Uterus (tissue), 4 donors: ENCODE results near the gene IFRD2. TPM values are rescaled to one million over a fixed set of nuclear protein-coding genes. Genes with fewer than 3 reads are reported as not detected.
"Not testable (repeated sequence)": the region's sequence is repeated elsewhere in the genome, so short reads cannot be mapped to it uniquely, and the experiment has no call there.

Experiments used
- DNase-seq, 2 donors: peaks; one replicate each; pipeline ENCODE4 v3.0.0-alpha.2; 2019 to 2020
- H3K27ac ChIP-seq, 2 donors: fragments of 200-600 bp; sonication (generic); 1 replicate in 1 of 2; 2 replicates in 1 of 2; pipeline ENCODE4 v1.5.1; 2016 to 2018
- H3K27me3 ChIP-seq, 2 donors: fragments of 200-600 bp; sonication (generic); one replicate each; pipeline ENCODE4 v1.5.1; 2018 to 2019; ENCODE audit warnings: control low read depth in 1 of 2
- H3K36me3 ChIP-seq, 2 donors: fragments of 200-600 bp; sonication (generic); one replicate each; pipeline ENCODE4 v1.5.1; 2019; ENCODE audit warnings: control low read depth in 1 of 2
- H3K4me1 ChIP-seq, 2 donors: fragments of 200-600 bp; sonication (generic); one replicate each; pipeline ENCODE4 v1.5.1; 2018 to 2019; ENCODE audit warnings: control low read depth in 1 of 2
- H3K4me3 ChIP-seq, 2 donors: fragments of 200-600 bp; sonication (generic); 1 replicate in 1 of 2; 2 replicates in 1 of 2; pipeline ENCODE4 v1.5.1; 2018 to 2019; ENCODE audit warnings: mild to moderate bottlenecking in 1 of 2
- H3K9me3 ChIP-seq, 2 donors: fragments of 200-600 bp; sonication (generic); one replicate each; pipeline ENCODE4 v1.5.1; 2019; ENCODE audit warnings: control low read depth in 1 of 2
- POLR2A ChIP-seq, 2 donors: fragments of 450-650 bp; IDR thresholded peaks; one replicate each; pipeline ENCODE4 v1.6.1; 2016; ENCODE audit warnings: antibody characterized with exemption in 2 of 2, mild to moderate bottlenecking in 1 of 2, moderate library complexity in 1 of 2
- intact Hi-C: fragments of 100-400 bp; cut with DNase I; formaldehyde crosslinking; loops from one replicate; pipeline ENCODE4 v1.15.1; 2023; ENCODE audit warnings: low total_unique reads
- total RNA-seq, 4 donors: library from RNA; depleted of rRNA in 3 of 4; stranded (reverse); fragments of >200 nt in 3 of 4; gene quantifications; one replicate each; pipeline versions ENCODE4 v1.1.0 to v1.2.4, GENCODE V29; 2014 to 2023
- TF ChIP-seq, protein P1 (sequence below), 4 experiments: fragments of 200-600 bp in 2 of 4; fragments of 450-650 bp in 2 of 4; sonication (generic) in 2 of 4; IDR thresholded peaks; one replicate each; pipeline ENCODE4 v1.5.1; 2016 to 2019; ENCODE audit warnings: antibody characterized with exemption in 4 of 4, mild to moderate bottlenecking in 2 of 4, moderate library complexity in 1 of 4
- donor health status: DM: yes; HTN: yes; CAD: no.

The IFRD2 gene
- total RNA-seq, 4 donors from 2014 or later, result 14.1 to 81.5 (median 25.1) TPM

DNA sequence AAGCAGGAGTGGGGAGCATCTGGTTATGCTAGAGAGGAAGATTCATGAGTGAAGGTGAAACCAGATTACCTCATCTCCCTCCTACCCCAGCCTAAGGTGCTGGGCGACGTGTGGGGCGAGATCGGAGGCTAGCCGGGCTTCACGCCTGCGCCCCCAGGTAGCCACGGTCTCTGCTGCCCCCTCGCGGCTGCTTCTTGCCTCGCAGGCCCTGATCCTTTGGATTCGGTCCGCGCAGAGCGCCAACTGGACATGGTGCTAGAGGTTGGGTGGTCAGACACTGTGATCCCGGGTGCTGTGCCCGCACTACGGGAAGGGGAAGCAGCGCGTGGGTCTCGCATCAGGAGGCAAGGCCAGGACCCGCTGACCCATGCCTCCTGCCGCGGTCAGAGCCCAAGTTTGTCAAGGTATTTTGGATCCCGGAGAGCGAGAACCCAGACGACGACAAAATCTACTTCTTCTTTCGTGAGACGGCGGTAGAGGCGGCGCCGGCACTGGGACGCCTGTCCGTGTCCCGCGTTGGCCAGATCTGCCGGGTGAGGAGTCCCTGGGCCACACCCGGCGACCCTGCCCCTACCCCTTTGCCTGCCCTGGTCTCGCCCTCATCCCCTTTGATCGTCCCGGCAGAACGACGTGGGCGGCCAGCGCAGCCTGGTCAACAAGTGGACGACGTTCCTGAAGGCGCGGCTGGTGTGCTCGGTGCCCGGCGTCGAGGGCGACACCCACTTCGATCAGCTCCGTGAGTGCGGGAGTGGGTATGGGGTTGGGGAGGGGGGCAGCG lies 19.1 kb downstream of the IFRD2 start:
- peaks cover 0 to 24% of the 10 kb centered on the region in 2 donors for H3K4me1 ChIP-seq
- peak in 1 of 2 donors; percentile 47 for TF ChIP-seq POLR2A (IDR thresholded peaks at IDR 0.05)
- TF ChIP-seq, protein P1, sequence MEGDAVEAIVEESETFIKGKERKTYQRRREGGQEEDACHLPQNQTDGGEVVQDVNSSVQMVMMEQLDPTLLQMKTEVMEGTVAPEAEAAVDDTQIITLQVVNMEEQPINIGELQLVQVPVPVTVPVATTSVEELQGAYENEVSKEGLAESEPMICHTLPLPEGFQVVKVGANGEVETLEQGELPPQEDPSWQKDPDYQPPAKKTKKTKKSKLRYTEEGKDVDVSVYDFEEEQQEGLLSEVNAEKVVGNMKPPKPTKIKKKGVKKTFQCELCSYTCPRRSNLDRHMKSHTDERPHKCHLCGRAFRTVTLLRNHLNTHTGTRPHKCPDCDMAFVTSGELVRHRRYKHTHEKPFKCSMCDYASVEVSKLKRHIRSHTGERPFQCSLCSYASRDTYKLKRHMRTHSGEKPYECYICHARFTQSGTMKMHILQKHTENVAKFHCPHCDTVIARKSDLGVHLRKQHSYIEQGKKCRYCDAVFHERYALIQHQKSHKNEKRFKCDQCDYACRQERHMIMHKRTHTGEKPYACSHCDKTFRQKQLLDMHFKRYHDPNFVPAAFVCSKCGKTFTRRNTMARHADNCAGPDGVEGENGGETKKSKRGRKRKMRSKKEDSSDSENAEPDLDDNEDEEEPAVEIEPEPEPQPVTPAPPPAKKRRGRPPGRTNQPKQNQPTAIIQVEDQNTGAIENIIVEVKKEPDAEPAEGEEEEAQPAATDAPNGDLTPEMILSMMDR (IDR thresholded peaks at IDR 0.05), result peak; percentile 96 to 100 (median 98)
- H3K4me3 ChIP-seq, result peak overlapping the region; percentile 2 to 5
- intact Hi-C loops, result loop anchor here (5.0 kb wide), 1 partner anchor 46 kb away; no protein-coding TSS in a partner anchor
- H3K9me3 ChIP-seq, result no peaks in the 10 kb centered on the region
- DNase-seq, result peak; percentile 87 to 90
- no peaks in the 10 kb centered on the region for H3K27me3 ChIP-seq
- no peaks in the 10 kb centered on the region for H3K36me3 ChIP-seq
- H3K27ac ChIP-seq, result peak overlapping the region; percentile 97 to 99

DNA sequence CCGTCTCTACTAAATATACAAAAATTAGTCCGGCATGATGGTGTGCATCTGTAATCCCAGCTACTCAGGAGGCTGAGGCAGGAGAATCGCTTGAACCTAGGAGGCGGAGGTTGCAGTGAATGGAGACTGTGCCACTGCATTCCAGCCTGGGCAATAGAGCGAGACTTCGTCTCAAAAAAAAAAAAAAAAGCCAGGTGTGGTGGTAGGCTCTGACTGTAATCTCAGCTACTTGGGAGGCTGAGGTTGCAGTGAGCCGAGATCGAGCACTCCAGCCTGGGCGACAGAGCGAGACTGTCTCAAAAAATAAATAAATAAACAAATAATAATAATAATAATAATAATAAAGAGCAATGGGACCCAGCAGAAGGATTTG lies 19.7 kb downstream of the IFRD2 start:
- peak overlapping the region; percentile 97 to 99 for H3K27ac ChIP-seq
- intact Hi-C loops, result loop anchor here (5.0 kb wide), 1 partner anchor 45 kb away; no protein-coding TSS in a partner anchor
- H3K9me3 ChIP-seq, H3K4me3 ChIP-seq, DNase-seq, H3K36me3 ChIP-seq, H3K27me3 ChIP-seq: not testable (repeated sequence)
- peaks cover 0 to 24% of the 10 kb centered on the region in 2 donors for H3K4me1 ChIP-seq

GRCh38 chr3:50271314-50271936 lies 20.8 kb downstream of the IFRD2 start:
- TF ChIP-seq, protein P1 (IDR thresholded peaks at IDR 0.05), result no peak
- no peak for TF ChIP-seq POLR2A (IDR thresholded peaks at IDR 0.05)
- H3K9me3 ChIP-seq, result no peaks in the 10 kb centered on the region
- no peak overlapping the region for H3K4me3 ChIP-seq
- H3K27ac ChIP-seq, result peak overlapping the region; percentile 97 to 99
- no peaks in the 10 kb centered on the region for H3K36me3 ChIP-seq
- DNase-seq, result no peak
- H3K27me3 ChIP-seq, result no peaks in the 10 kb centered on the region
- peaks cover 0 to 26% of the 10 kb centered on the region in 2 donors for H3K4me1 ChIP-seq
- intact Hi-C loops, result loop anchor here (5.0 kb wide), 1 partner anchor 44 kb away; no protein-coding TSS in a partner anchor

- DNase-seq, result no peak
- TF ChIP-seq, protein P1 (IDR thresholded peaks at IDR 0.05), result no peak
- TF ChIP-seq POLR2A (IDR thresholded peaks at IDR 0.05), result no peak
- intact Hi-C loops, result loop anchor here (5.0 kb wide), 1 partner anchor 43 kb away; no protein-coding TSS in a partner anchor
- peaks cover 4 to 34% of the 10 kb centered on the region in 2 donors for H3K4me1 ChIP-seq
- peak overlapping the region; percentile 28 to 33 for H3K4me3 ChIP-seq
- H3K36me3 ChIP-seq, result no peaks in the 10 kb centered on the region
- H3K27ac ChIP-seq, result peak overlapping the region; percentile 97 to 99
- H3K9me3 ChIP-seq, result no peaks in the 10 kb centered on the region
- no peaks in the 10 kb centered on the region for H3K27me3 ChIP-seq
Observed at GRCh38 chr3:50270422-50271224, 21.6 kb downstream of the IFRD2 start.

DNA sequence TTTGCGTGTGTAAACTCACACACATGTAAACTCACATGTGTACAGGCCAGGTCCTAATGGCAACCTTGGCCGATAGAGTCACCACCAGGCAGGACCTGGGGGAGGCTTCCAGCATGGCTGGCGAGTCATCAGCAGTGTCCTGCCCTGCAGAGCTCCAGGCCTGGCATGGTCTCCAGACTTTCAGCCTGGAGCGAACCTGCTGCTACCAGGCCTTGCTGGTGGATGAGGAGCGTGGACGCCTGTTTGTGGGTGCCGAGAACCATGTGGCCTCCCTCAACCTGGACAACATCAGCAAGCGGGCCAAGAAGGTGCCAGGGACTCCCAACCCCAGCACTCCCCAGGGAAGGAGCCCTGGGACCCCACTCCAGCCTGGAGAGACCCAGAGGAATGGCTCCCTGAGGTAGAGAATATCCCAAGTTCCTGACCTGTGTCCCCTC lies 22.2 kb downstream of the IFRD2 start:
- Histone ChIP-seq H3K9me3 (no peaks in the 10 kb centered on the region), H3K27ac (peak overlapping the region; percentile 97 to 99), H3K36me3 (no peaks in the 10 kb centered on the region), H3K4me1 (peaks cover 8 to 39% of the 10 kb centered on the region in 2 donors), H3K4me3 (peak overlapping the region; percentile 28 to 33), H3K27me3 (no peaks in the 10 kb centered on the region)
- intact Hi-C loops, result loop anchor here (5.0 kb wide), 1 partner anchor 43 kb away; no protein-coding TSS in a partner anchor
- peak in 1 of 2 donors; percentile 23 for DNase-seq
- TF ChIP-seq, protein P1 (IDR thresholded peaks at IDR 0.05), result no peak
- no peak for TF ChIP-seq POLR2A (IDR thresholded peaks at IDR 0.05)
